Activated CD8-positive, alpha-beta T cell treated with anti-CD3 and anti-CD28 coated beads, Interleukin-2, amount 10 ng/mL, durations not matched to agents 7 days and 5 days (primary cell): ENCODE measurements around the gene DPM2. TPM values are rescaled to one million over a fixed set of nuclear protein-coding genes. Genes with fewer than 3 reads are reported as not detected.

Experiments
- ATAC-seq: fragments of 150-1000 bp; cut with Tn5 transposase; one replicate; pipeline ENCODE4 v1.10.0; 2021; ENCODE audit warnings: moderate library complexity
- CTCF ChIA-PET: fragments of 350-600 bp; sonication (Branson Sonifier 250); formaldehyde crosslinking; loops from one replicate; lab custom pipeline; 2021; ENCODE audit warnings: antibody characterized with exemption; lab: Charles Lee
- POLR2A ChIA-PET: fragments of 350-600 bp; sonication (Branson Sonifier 250); formaldehyde crosslinking; loops from one replicate; lab custom pipeline; 2021; ENCODE audit warnings: antibody characterized with exemption; lab: Charles Lee
- DNase-seq: peaks from one replicate; pipeline ENCODE4 v3.0.0-alpha.2; 2020
- H3K27ac Mint-ChIP-seq: one replicate; pipeline ENCODE4 v1.8.0; 2021; ENCODE audit warnings: mild to moderate bottlenecking, mixed read lengths
- H3K27me3 Mint-ChIP-seq: one replicate; pipeline ENCODE4 v1.8.0; 2021; ENCODE audit warnings: low read depth, mixed read lengths
- H3K36me3 Mint-ChIP-seq: one replicate; pipeline ENCODE4 v1.8.0; 2021; ENCODE audit warnings: low read depth, mixed read lengths
- H3K4me1 Mint-ChIP-seq: one replicate; pipeline ENCODE4 v1.8.0; 2021; ENCODE audit warnings: low read depth, mixed read lengths
- H3K4me3 Mint-ChIP-seq: one replicate; pipeline ENCODE4 v1.8.0; 2021; ENCODE audit warnings: mild to moderate bottlenecking, mixed read lengths
- H3K9me3 Mint-ChIP-seq: one replicate; pipeline ENCODE4 v1.8.0; 2022; ENCODE audit warnings: mixed read lengths; ENCODE audit not compliant: insufficient read depth
- total RNA-seq, 2 experiments: library from RNA; stranded (reverse); gene quantifications; one replicate each; pipeline ENCODE4 v1.2.3, GENCODE V29; 2021

Gene DPM2
- total RNA-seq, 2 experiments from 2014 or later = 47.9 to 53.8 TPM

- Mint-ChIP-seq H3K27me3 (no peaks in the 10 kb centered on the region), H3K9me3 (no peaks in the 10 kb centered on the region), H3K4me1 (peaks cover 75% of the 10 kb centered on the region), H3K27ac (peak overlapping the region; percentile 51), H3K4me3 (no peak overlapping the region), H3K36me3 (peaks cover 57% of the 10 kb centered on the region)
- ATAC-seq (no peak), DNase-seq (no peak)
- ChIA-PET CTCF (interaction anchor here (0.7 to 5.4 kb wide), 2 partner anchors 8 to 210 kb away, joined by 3 to 34 read pairs; partner anchors contain the start of gene ST6GALNAC4), POLR2A (no interaction called here)
Observed at GRCh38 chr9:127907867-127908659, 29.6 kb downstream of the DPM2 start.

GRCh38 chr9:127905788-127906191, 31.9 kb downstream of the DPM2 start:
- Mint-ChIP-seq H3K4me3 (peak overlapping the region; percentile 92), H3K9me3 (no peaks in the 10 kb centered on the region), H3K36me3 (peaks cover 38% of the 10 kb centered on the region), H3K27ac (peak overlapping the region; percentile 100), H3K4me1 (peaks cover 65% of the 10 kb centered on the region), H3K27me3 (no peaks in the 10 kb centered on the region)
- DNase-seq (peak; percentile 69), ATAC-seq (peak; percentile 52)
- POLR2A ChIA-PET = interaction anchor here (1.1 to 4.3 kb wide), 6 partner anchors 10 to 123 kb away, joined by 3 to 81 read pairs (median 4); partner anchors contain the start of genes CDK9 and ST6GALNAC4
- CTCF ChIA-PET = interaction anchor here (0.7 to 5.4 kb wide), 7 partner anchors 10 to 212 kb away, joined by 3 to 34 read pairs (median 3); partner anchors contain the start of genes ST6GALNAC4 and TOR2A

GRCh38 chr9:127905004-127905728, 32.5 kb downstream of the DPM2 start:
- ATAC-seq = peak; percentile 51
- peaks cover 60% of the 10 kb centered on the region for H3K4me1 Mint-ChIP-seq
- ChIA-PET CTCF (interaction anchor here (0.7 to 5.4 kb wide), 8 partner anchors 11 to 212 kb away, joined by 3 to 34 read pairs (median 4); partner anchors contain the start of genes ST6GALNAC4 and TOR2A), POLR2A (interaction anchor here (1.0 to 4.3 kb wide), 5 partner anchors 10 to 122 kb away, joined by 3 to 81 read pairs (median 5); partner anchors contain the start of gene ST6GALNAC4)
- peaks cover 32% of the 10 kb centered on the region for H3K36me3 Mint-ChIP-seq
- peak overlapping the region; percentile 92 for H3K4me3 Mint-ChIP-seq
- no peaks in the 10 kb centered on the region for H3K9me3 Mint-ChIP-seq
- H3K27ac Mint-ChIP-seq = peak overlapping the region; percentile 100
- H3K27me3 Mint-ChIP-seq = no peaks in the 10 kb centered on the region
- peak; percentile 80 for DNase-seq

GRCh38 chr9:127904561-127905003, 33.1 kb downstream of the DPM2 start:
- Mint-ChIP-seq H3K4me1 (peaks cover 63% of the 10 kb centered on the region), H3K4me3 (peak overlapping the region; percentile 92), H3K27ac (peak overlapping the region; percentile 100), H3K9me3 (no peaks in the 10 kb centered on the region), H3K36me3 (peaks cover 34% of the 10 kb centered on the region), H3K27me3 (no peaks in the 10 kb centered on the region)
- ChIA-PET POLR2A (interaction anchor here (1.0 to 4.3 kb wide), 4 partner anchors 11 to 111 kb away, joined by 3 to 81 read pairs (median 4); partner anchors contain the start of gene ST6GALNAC4), CTCF (interaction anchor here (1.0 to 5.4 kb wide), 6 partner anchors 11 to 170 kb away, joined by 3 to 34 read pairs (median 4); partner anchors contain the start of genes CDK9, ST6GALNAC4 and TOR2A)
- DNase-seq (no peak), ATAC-seq (peak; percentile 6)

- Mint-ChIP-seq H3K27ac (peak overlapping the region; percentile 100), H3K4me1 (peaks cover 62% of the 10 kb centered on the region), H3K9me3 (no peaks in the 10 kb centered on the region), H3K36me3 (peaks cover 34% of the 10 kb centered on the region), H3K27me3 (no peaks in the 10 kb centered on the region), H3K4me3 (peak overlapping the region; percentile 92)
- CTCF ChIA-PET = interaction anchor here (1.0 to 5.4 kb wide), 8 partner anchors 10 to 169 kb away, joined by 3 to 34 read pairs (median 3); partner anchors contain the start of genes CDK9, ST6GALNAC4 and TOR2A
- ATAC-seq (peak; percentile 37), DNase-seq (peak; percentile 94)
- POLR2A ChIA-PET = interaction anchor here (0.6 to 4.3 kb wide), 8 partner anchors 11 to 167 kb away, joined by 3 to 81 read pairs (median 4); partner anchors contain the start of genes PIP5KL1 and ST6GALNAC4
Observed at GRCh38 chr9:127903557-127904475, 33.8 kb downstream of the DPM2 start.

- Mint-ChIP-seq H3K9me3 (peaks cover under 1% of the 10 kb centered on the region), H3K4me3 (peak within 1 kb of the TSS; percentile 83), H3K27ac (peak within 1 kb of the TSS; percentile 86), H3K4me1 (peaks cover 39% of the 10 kb centered on the region), H3K36me3 (peaks cover 47% of the 10 kb centered on the region), H3K27me3 (no peaks in the 10 kb centered on the region)
- ChIA-PET POLR2A (interaction anchor here (0.5 to 2.8 kb wide), 7 partner anchors 9 to 128 kb away, joined by 3 to 12 read pairs (median 4); partner anchors contain the start of genes ENG and ST6GALNAC4), CTCF (interaction anchor here (1.3 to 3.8 kb wide), 5 partner anchors 10 to 164 kb away, joined by 4 to 13 read pairs (median 7); partner anchors contain the start of genes ST6GALNAC4 and TOR2A)
- DNase-seq = peak; percentile 73
- ATAC-seq = peak; percentile 77
Observed at GRCh38 chr9:127899128-127899943, 38.3 kb downstream of the DPM2 start, which contains the start of gene ST6GALNAC6. TSS of gene ST6GALNAC6 (minus strand) at chr9:127899603. CDS start at chr9:127897981, 1,622 bp downstream.

- H3K36me3 Mint-ChIP-seq = peaks cover 49% of the 10 kb centered on the region
- ATAC-seq (peak; percentile 12), DNase-seq (no peak)
- CTCF ChIA-PET = interaction anchor here (1.5 to 3.8 kb wide), 4 partner anchors 9 to 164 kb away, joined by 4 to 13 read pairs (median 8); partner anchors contain the start of genes ST6GALNAC4 and TOR2A
- H3K27ac Mint-ChIP-seq = peak overlapping the region; percentile 75
- H3K9me3 Mint-ChIP-seq = peaks cover 8% of the 10 kb centered on the region
- no peaks in the 10 kb centered on the region for H3K27me3 Mint-ChIP-seq
- POLR2A ChIA-PET = interaction anchor here (0.8 to 2.8 kb wide), 5 partner anchors 9 to 127 kb away, joined by 3 to 12 read pairs (median 3); partner anchors contain the start of gene ST6GALNAC4
- peaks cover 33% of the 10 kb centered on the region for H3K4me1 Mint-ChIP-seq
- peak overlapping the region; percentile 82 for H3K4me3 Mint-ChIP-seq
Observed at GRCh38 chr9:127898433-127899127, 39.1 kb downstream of the DPM2 start.

- no peak for ATAC-seq
- ChIA-PET CTCF (interaction anchor here (3.8 kb wide), 1 partner anchor 28 kb away, joined by 13 read pairs; no protein-coding TSS in a partner anchor), POLR2A (interaction anchor here (0.7 to 0.8 kb wide), 2 partner anchors 14 to 19 kb away, joined by 3 to 4 read pairs; no protein-coding TSS in a partner anchor)
- H3K36me3 Mint-ChIP-seq = peaks cover 60% of the 10 kb centered on the region
- H3K27ac Mint-ChIP-seq = no peak overlapping the region
- no peaks in the 10 kb centered on the region for H3K27me3 Mint-ChIP-seq
- peaks cover 10% of the 10 kb centered on the region for H3K9me3 Mint-ChIP-seq
- H3K4me3 Mint-ChIP-seq = peak overlapping the region; percentile 12
- DNase-seq = no peak
- H3K4me1 Mint-ChIP-seq = peaks cover 31% of the 10 kb centered on the region
Observed at GRCh38 chr9:127897193-127897692, 40.4 kb downstream of the DPM2 start.
